ENCODE measurements around the gene DBF4B. TPM values are rescaled to one million over a fixed set of nuclear protein-coding genes. Genes with fewer than 3 reads are reported as not detected.
"Not testable (repeated sequence)": the region's sequence is repeated elsewhere in the genome, so short reads cannot be mapped to it uniquely, and the experiment has no call there.

DBF4B gene
- total RNA-seq, 4 donors from 2014 or later: 1.9 to 5.3 (median 3.8) TPM

DNA sequence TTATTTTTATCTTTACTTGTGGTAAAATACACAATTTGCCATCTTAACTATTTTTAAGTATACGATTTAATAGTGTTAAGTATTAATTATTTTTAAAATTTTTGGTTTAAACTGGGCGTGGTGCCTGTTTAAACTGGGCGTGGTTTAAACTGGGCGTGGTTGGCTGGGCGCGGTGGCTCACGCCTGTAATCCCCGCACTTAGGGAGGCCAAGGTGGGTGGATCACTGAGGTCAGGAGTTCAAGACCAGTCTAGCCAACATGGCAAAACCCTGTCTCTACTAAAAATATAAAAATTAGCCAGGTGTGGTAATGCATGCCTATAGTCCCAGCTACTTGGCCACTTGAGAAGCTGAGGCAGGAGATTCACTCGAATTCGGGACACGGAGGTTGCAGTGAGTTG lies 14.9 kb upstream of the DBF4B start:
- Histone ChIP-seq H3K36me3 (no peaks in the 10 kb centered on the region), H3K9me3 (no peaks in the 10 kb centered on the region), H3K27me3 (no peaks in the 10 kb centered on the region), H3K27ac (no peak overlapping the region), H3K4me3 (no peak overlapping the region), H3K4me1 (peaks cover 3 to 20% (median 5%) of the 10 kb centered on the region in 3 donors)
- DNase-seq: no peak
- 53 to 66% methylated on average over 11 of the region's 11 CpGs for WGBS, 2 donors
- intact Hi-C loops (cut with DNase I): no loop called here
- TF ChIP-seq POLR2A (IDR thresholded peaks at IDR 0.05): no peak
- TF ChIP-seq, protein P1, sequence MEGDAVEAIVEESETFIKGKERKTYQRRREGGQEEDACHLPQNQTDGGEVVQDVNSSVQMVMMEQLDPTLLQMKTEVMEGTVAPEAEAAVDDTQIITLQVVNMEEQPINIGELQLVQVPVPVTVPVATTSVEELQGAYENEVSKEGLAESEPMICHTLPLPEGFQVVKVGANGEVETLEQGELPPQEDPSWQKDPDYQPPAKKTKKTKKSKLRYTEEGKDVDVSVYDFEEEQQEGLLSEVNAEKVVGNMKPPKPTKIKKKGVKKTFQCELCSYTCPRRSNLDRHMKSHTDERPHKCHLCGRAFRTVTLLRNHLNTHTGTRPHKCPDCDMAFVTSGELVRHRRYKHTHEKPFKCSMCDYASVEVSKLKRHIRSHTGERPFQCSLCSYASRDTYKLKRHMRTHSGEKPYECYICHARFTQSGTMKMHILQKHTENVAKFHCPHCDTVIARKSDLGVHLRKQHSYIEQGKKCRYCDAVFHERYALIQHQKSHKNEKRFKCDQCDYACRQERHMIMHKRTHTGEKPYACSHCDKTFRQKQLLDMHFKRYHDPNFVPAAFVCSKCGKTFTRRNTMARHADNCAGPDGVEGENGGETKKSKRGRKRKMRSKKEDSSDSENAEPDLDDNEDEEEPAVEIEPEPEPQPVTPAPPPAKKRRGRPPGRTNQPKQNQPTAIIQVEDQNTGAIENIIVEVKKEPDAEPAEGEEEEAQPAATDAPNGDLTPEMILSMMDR (IDR thresholded peaks at IDR 0.05): no peak

DNA sequence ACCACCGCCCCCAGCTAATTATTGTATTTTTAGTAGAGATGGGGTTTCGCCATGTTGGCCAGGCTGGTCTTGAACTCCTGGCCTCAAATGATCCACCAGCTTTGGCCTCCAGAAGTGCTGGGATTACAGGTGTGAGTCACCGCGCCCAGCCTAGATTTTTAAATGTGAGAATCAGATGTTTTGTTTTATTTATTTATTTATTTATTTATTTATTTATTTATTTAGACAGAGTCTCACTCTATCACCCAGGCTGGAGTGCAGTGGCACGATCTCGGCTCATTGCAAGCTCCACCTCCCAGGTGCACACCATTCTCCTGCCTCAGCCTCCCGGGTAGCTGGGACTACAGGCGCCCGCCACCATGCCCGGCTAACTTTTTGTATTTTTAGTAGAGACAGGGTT lies 8.2 kb upstream of the DBF4B start:
- H3K4me3 ChIP-seq; H3K4me1 ChIP-seq; H3K27ac ChIP-seq; H3K9me3 ChIP-seq; DNase-seq; H3K27me3 ChIP-seq; H3K36me3 ChIP-seq; intact Hi-C loops (cut with DNase I): not testable (repeated sequence)
- 83 to 85% methylated on average over 10 of the region's 10 CpGs for WGBS, 2 donors

DNA sequence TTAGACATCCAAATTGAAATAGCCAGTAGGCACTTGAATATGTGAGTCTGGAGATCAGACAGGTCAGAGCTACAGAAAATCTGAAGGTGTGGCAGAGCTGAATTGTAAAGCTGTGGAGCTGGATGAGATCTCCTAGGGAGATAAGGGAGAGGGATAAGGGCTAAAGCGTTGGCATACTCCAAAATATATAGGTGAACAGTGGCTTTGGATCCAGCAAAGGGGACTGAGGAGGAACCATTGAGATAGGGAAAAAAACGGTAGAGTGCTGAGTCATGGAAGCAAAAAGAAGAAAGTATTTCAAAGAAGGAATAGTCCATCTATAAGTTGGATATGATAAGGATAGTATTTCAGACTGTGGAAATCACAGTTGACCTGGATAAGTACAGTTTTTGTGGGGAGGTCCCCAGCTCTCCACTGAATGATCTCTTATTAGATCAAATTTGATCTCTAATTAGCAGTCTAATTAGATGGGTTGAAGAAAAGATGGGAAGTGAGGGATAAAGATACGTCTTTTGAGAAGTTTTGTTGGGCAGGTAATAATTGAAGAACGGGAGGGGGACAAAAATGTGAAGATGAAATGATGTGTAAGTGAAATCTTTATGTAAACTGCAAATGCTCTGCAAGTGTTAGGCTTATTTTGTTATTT lies 587 bp upstream of the DBF4B start:
- Histone ChIP-seq H3K27ac (peak overlapping the region; percentile 63 to 86 (median 74)), H3K4me1 (peaks cover 8 to 20% (median 14%) of the 10 kb centered on the region in 3 donors), H3K9me3 (no peaks in the 10 kb centered on the region), H3K27me3 (peaks cover 0 to 7% (median 0%) of the 10 kb centered on the region in 4 donors), H3K4me3 (peak overlapping the region; percentile 64 to 89 (median 78)), H3K36me3 (no peaks in the 10 kb centered on the region)
- no peak for TF ChIP-seq POLR2A (IDR thresholded peaks at IDR 0.05)
- TF ChIP-seq, protein P1 (IDR thresholded peaks at IDR 0.05): no peak
- 24 to 27% methylated on average over 4 of the region's 4 CpGs for WGBS, 2 donors
- intact Hi-C loops (cut with DNase I): no loop called here
- DNase-seq: no peak

DNA sequence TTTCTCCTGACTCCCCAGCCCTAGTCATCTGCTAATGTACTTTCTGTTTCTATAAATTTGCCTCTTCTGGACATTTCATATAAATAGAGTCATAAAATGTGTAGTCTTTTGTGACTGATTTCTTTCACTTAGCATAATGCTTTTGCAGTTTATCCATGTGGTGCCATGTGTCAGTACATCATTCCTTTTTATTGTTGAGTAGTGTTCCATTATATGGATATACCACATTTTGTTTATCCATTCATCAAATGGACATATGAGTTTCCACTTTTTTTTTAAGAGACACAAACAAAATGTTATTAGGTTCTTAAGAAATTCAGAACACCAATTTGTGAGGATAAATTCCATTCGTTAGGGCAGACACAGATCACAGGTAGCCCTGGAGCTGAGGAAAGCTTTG lies 11.0 kb downstream of the DBF4B start:
- intact Hi-C loops (cut with DNase I): no loop called here

DNA sequence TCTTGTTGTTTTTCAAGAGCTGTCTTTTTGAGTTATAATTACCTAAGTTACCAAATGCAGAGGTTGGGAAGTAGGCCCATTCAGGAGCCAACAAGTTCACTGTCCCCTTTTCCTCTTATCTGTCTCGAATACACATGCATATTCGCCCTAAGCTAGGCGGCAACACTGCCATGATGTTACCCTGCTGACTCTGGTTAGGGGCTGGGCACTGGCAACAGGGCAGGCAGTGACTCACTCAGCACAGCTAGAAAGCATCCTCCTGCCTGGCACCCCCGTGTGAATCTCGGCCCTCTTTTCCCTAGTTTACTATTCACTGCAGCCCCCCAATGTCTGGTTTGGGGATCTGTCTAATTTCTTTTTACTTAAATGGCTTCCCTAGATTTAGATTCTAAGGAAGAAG lies 13.8 kb downstream of the DBF4B start:
- Histone ChIP-seq H3K36me3 (peaks cover 0 to 30% (median 0%) of the 10 kb centered on the region in 3 donors), H3K4me3 (no peak overlapping the region), H3K4me1 (no peaks in the 10 kb centered on the region), H3K9me3 (no peaks in the 10 kb centered on the region), H3K27ac (no peak overlapping the region), H3K27me3 (no peaks in the 10 kb centered on the region)
- 69 to 85% methylated on average over 4 to 5 of the region's 5 CpGs for WGBS, 2 donors
- intact Hi-C loops (cut with DNase I): no loop called here
- TF ChIP-seq POLR2A (IDR thresholded peaks at IDR 0.05): no peak
- TF ChIP-seq, protein P1 (IDR thresholded peaks at IDR 0.05): no peak
- DNase-seq: no peak

More for the DNA sequence above, 11.0 kb downstream of the DBF4B start:
- Histone ChIP-seq H3K27ac (no peak overlapping the region), H3K36me3 (peaks cover 0 to 29% (median 0%) of the 10 kb centered on the region in 3 donors), H3K4me1 (no peaks in the 10 kb centered on the region), H3K4me3 (no peak overlapping the region), H3K27me3 (no peaks in the 10 kb centered on the region), H3K9me3 (no peaks in the 10 kb centered on the region)
- DNase-seq: no peak
- WGBS, 2 donors: 89 to 100% methylated on average over 1 of the region's 1 CpG
- TF ChIP-seq, protein P1 (IDR thresholded peaks at IDR 0.05): no peak
- no peak for TF ChIP-seq POLR2A (IDR thresholded peaks at IDR 0.05)

DNA sequence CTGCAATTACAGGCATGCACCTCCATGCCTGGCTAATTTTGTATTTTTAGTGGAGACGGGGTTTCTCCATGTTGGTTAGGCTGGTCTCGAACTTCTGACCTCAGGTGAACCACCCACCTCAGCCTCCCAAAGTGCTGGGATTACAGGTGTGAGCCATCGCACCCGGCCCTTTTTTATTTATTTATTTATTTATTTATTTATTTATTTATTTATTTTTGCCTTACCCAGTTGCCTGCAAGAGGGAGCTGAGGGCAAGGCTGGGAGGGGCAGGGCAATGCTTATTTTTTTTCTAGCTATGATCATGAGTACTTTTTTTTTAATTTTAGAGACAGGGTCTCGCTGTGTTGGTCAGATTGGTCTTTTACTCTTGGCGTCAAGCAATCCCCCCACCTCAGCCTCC lies 17.7 kb downstream of the DBF4B start:
- WGBS, 2 donors: 91 to 96% methylated on average over 6 of the region's 6 CpGs
- DNase-seq; intact Hi-C loops (cut with DNase I): not testable (repeated sequence)

More for the DNA sequence above, 17.7 kb downstream of the DBF4B start:
- H3K36me3 ChIP-seq: peaks cover 0 to 46% (median 0%) of the 10 kb centered on the region in 3 donors
- H3K4me1 ChIP-seq, H3K4me3 ChIP-seq, H3K27ac ChIP-seq, H3K27me3 ChIP-seq, H3K9me3 ChIP-seq: not testable (repeated sequence)

Data from esophagus squamous epithelium (tissue), 5 donors.